ENCODE data around the gene BRICD5. TPM values are rescaled to one million over a fixed set of nuclear protein-coding genes. Genes with fewer than 3 reads are reported as not detected.

The BRICD5 gene
- total and polyA plus RNA-seq, 7 donors = 0.86 to 5.3 (median 3.0) TPM

- DNase-seq (no peak), ATAC-seq (no peak)
- intact Hi-C loops (cut with DNase I) = loop anchor here in 1 of 2 donors (5.0 kb wide), 1 partner anchor 50 kb away; the partner anchor contains the start of gene TRAF7
- TF ChIP-seq CTCF (IDR thresholded peaks at IDR 0.05) = no peak
- 75 to 87% (median 82%) methylated on average over 22 to 23 of the region's 23 CpGs for WGBS, 3 donors
- peaks cover 39% of the 10 kb centered on the region for H3K4me1 ChIP-seq
- H3K27me3 ChIP-seq (ENCODE audit: insufficient read depth in 3 of 3, low read length in 2 of 3) = no peaks in the 10 kb centered on the region
- peak overlapping the region; percentile 81 for H3K4me3 ChIP-seq
- H3K36me3 ChIP-seq (ENCODE audit: insufficient read depth in 1 of 2, low read depth in 1 of 2) = peaks cover 0 to 38% of the 10 kb centered on the region in 2 donors
- no peaks in the 10 kb centered on the region for H3K9me3 ChIP-seq
- H3K27ac ChIP-seq = peak overlapping the region; percentile 95
These were observed 3.8 kb downstream of the BRICD5 start for GRCh38 chr16:2206780-2207433.

- H3K4me3 ChIP-seq = peak overlapping the region; percentile 81
- intact Hi-C loops (cut with DNase I) = loop anchor here in 1 of 2 donors (5.0 kb wide), 1 partner anchor 49 kb away; the partner anchor contains the start of gene TRAF7
- no peak for TF ChIP-seq CTCF (IDR thresholded peaks at IDR 0.05)
- peak overlapping the region; percentile 95 for H3K27ac ChIP-seq
- DNase-seq (no peak), ATAC-seq (no peak)
- WGBS, 3 donors = 69 to 85% (median 75%) methylated on average over 18 of the region's 18 CpGs
- H3K27me3 ChIP-seq (ENCODE audit: insufficient read depth in 3 of 3, low read length in 2 of 3) = no peaks in the 10 kb centered on the region
- no peaks in the 10 kb centered on the region for H3K9me3 ChIP-seq
- H3K36me3 ChIP-seq (ENCODE audit: insufficient read depth in 1 of 2, low read depth in 1 of 2) = peaks cover 0 to 38% of the 10 kb centered on the region in 2 donors
- H3K4me1 ChIP-seq = peaks cover 34% of the 10 kb centered on the region
These were observed 4.3 kb downstream of the BRICD5 start for GRCh38 chr16:2206420-2206779.

- Histone ChIP-seq H3K27me3 (ENCODE audit: insufficient read depth in 3 of 3, low read length in 2 of 3) (no peaks in the 10 kb centered on the region), H3K9me3 (no peaks in the 10 kb centered on the region), H3K27ac (peak overlapping the region; percentile 95), H3K4me1 (peaks cover 29% of the 10 kb centered on the region), H3K4me3 (peak overlapping the region; percentile 81), H3K36me3 (ENCODE audit: insufficient read depth in 1 of 2, low read depth in 1 of 2) (peaks cover 0 to 38% of the 10 kb centered on the region in 2 donors)
- DNase-seq (peak in 1 of 2 donors; percentile 72), ATAC-seq (peak; percentile 2 to 19 (median 14))
- 5 to 13% (median 10%) methylated on average over 14 to 16 of the region's 16 CpGs for WGBS, 3 donors
- intact Hi-C loops (cut with DNase I) = loop anchor here in 1 of 2 donors (5.0 kb wide), 1 partner anchor 49 kb away; the partner anchor contains the start of gene TRAF7
- TF ChIP-seq CTCF (IDR thresholded peaks at IDR 0.05) = no peak
These were observed 4.7 kb downstream of the BRICD5 start for GRCh38 chr16:2205967-2206313.

GRCh38 chr16:2205104-2205966, 5.3 kb downstream of the BRICD5 start, which contains the start of gene MLST8:
TSS of gene MLST8 (plus strand) at chr16:2205454. CDS start at chr16:2206086, 632 bp downstream.
- Histone ChIP-seq H3K9me3 (no peaks in the 10 kb centered on the region), H3K4me1 (peaks cover 23% of the 10 kb centered on the region), H3K27ac (peak within 1 kb of the TSS; percentile 95), H3K36me3 (ENCODE audit: insufficient read depth in 1 of 2, low read depth in 1 of 2) (peaks cover 0 to 38% of the 10 kb centered on the region in 2 donors), H3K27me3 (ENCODE audit: insufficient read depth in 3 of 3, low read length in 2 of 3) (no peaks in the 10 kb centered on the region), H3K4me3 (peak within 1 kb of the TSS; percentile 81)
- intact Hi-C loops (cut with DNase I) = loop anchor here in 1 of 2 donors (5.0 kb wide), 1 partner anchor 48 kb away; the partner anchor contains the start of gene TRAF7
- DNase-seq (peak; percentile 88 to 95), ATAC-seq (peak; percentile 82 to 96 (median 86))
- TF ChIP-seq CTCF (IDR thresholded peaks at IDR 0.05) = peak; percentile 24
- 0 to 1% (median 1%) methylated on average over 60 to 93 of the region's 93 CpGs for WGBS, 3 donors

Measured in psoas muscle (tissue), 8 donors.